ENCODE results near the gene ALPK1.

DNA sequence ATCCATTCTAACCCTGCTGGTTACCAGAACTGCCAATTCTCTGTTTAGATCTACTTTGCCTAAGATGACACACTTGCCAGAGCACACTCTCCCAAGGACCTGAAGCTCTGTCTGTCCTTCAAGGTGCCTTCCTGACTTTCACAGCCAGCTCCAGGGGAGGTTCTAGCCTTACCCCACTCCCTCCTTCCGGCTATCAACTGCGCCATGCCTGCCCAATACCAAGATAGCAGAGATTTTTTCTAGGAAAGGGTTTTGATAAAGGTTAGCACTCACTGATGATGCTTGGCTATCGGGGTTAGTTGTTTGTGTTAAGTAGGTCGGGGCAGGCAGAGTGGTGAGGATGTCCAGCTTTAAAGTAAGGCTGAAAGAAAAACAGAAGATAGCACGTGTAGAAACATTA, 14.3 kb downstream of the ALPK1 start:
- TF ChIP-seq ZNF274 (IDR thresholded peaks at IDR 0.05; ENCODE audit: low read depth, low read length) (no peak), YY1 (IDR thresholded peaks at IDR 0.05; ENCODE audit: insufficient read depth, insufficient read length) (no peak)

All from NT2/D1 (cell line).